ENCODE measurements around the gene SLC6A19.

SLC6A19 gene

DNA sequence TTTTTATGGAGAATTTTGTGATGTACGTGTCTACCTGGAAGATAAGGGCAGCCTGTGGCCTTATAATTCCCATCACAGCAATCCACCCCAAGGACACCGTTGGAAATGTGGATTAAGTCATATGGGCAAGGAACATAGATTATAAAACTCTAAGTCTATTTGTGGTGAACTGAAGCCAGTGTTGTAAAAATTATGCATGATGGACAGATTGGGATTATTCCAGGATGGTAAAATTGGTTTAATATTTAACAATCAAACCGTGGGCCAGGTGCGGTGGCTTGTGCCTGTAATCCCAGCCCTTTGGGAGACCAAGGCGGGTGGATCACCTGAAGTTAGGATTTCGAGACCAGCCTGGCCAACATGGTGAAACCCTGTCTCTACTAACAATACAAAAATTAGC is 12.9 kb upstream of the SLC6A19 start:
- TF ChIP-seq, protein P1, sequence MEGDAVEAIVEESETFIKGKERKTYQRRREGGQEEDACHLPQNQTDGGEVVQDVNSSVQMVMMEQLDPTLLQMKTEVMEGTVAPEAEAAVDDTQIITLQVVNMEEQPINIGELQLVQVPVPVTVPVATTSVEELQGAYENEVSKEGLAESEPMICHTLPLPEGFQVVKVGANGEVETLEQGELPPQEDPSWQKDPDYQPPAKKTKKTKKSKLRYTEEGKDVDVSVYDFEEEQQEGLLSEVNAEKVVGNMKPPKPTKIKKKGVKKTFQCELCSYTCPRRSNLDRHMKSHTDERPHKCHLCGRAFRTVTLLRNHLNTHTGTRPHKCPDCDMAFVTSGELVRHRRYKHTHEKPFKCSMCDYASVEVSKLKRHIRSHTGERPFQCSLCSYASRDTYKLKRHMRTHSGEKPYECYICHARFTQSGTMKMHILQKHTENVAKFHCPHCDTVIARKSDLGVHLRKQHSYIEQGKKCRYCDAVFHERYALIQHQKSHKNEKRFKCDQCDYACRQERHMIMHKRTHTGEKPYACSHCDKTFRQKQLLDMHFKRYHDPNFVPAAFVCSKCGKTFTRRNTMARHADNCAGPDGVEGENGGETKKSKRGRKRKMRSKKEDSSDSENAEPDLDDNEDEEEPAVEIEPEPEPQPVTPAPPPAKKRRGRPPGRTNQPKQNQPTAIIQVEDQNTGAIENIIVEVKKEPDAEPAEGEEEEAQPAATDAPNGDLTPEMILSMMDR (IDR thresholded peaks at IDR 0.05) = no peak

DNA sequence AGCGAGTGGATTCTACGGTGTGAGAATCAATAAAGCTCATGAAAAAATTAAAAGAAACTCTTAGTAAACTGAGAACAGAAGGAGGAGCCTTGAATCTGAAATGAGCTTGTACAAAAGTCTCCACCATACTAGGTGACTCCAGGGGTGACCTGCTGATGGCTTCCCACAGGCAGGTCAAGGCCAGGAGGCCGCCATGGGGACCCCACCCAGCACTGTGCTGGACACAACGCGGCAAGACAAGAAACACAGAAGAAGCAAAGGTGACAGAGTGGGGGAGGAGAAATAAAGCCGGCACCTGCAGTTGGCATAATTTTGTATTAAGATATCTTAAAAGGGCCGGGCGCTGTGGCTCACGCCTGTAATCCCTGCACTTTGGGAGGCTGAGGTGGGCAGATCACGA is 12.1 kb upstream of the SLC6A19 start:
- TF ChIP-seq, protein P1 (IDR thresholded peaks at IDR 0.05) = no peak

DNA sequence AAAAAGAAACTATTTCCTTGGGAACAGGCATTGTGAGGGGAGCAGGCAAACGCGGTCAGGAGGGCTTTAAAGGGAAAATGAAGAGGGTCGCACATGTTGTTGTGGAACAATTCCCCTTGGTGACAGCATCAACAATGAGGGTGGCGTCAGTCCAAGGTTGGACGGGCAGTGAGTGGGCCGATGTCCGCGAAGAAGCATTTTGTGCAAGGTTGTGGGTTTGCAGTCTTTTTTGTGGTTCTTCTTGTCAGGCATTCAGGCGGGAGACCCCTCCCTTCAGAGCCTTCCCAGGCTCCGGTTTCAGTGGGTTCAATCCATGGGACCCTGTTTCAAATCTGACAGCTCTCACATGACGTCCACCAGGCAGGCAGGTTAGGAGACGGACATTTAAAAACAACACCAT is 11.1 kb upstream of the SLC6A19 start:
- TF ChIP-seq, protein P1 (IDR thresholded peaks at IDR 0.05) = no peak

DNA sequence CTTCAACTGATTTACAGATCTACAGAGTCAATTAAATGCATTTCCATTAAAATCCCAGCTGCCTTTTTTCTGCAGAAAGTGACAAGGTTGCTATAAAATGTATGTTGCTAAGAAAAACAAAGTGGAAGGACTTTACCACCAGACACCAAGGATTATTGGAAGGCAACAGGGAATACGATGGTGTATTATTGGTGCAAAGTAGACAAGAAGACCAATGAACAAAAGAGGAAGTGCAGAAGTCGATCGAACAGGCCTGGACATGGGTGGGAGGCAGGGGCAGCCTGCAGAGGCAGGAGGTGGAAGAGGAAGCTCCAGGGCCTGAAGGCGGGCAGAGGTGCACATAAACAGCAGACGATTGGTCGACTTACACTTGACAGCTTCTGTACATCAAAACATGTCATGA is 10.6 kb upstream of the SLC6A19 start:
- TF ChIP-seq, protein P1 (IDR thresholded peaks at IDR 0.05) = no peak

DNA sequence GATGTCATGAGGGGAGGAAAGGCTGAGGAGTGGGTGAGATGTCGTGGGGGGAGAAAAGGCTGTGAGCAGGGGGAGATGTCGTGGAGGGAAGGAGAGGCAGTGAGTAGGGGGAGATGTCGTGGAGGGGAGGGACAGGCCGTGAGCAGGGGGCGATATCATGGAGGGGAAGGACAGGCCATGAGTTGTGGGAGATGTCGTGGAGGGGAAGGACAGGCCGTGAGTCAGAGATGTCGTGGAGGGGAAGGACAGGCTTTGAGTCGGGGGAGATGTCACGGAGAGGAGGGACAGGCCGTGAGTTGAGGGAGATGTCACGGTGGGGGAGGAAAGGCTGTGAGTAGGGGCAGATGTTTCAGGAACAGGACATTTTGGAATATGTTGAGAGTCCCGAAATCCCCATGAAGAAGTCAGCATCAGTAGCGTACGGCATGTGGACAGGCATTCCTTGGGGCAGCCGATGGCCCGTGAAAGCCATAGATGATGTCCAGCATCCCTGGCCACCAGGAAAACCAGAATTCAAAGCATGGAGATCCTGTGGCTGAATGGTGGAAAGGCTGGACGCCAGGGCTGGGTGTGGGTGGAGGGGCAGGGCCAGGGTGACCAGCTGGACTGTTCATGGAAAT is 8.3 kb upstream of the SLC6A19 start:
- TF ChIP-seq, protein P1 (IDR thresholded peaks at IDR 0.05) = no peak

DNA sequence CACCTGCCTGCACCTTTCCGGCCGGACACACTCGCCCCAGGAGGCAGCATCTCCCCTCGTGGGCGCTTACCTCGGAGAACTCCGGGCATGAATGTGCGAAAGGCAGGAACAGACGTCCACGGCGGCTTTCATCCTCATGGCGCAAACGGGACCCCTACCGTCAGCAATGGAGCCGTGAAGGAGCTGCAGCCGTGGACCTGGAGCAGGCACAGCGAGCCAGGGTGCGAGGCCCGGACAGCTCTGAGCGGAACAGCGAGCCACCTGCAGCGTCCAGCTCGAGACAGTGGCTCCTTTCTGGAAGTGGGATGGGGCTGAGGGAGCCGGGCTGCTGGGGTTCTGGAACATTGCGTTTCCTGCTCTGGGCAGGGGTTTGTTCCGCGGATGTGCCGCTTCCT is 7.8 kb upstream of the SLC6A19 start:
- TF ChIP-seq, protein P1 (IDR thresholded peaks at IDR 0.05) = no peak

DNA sequence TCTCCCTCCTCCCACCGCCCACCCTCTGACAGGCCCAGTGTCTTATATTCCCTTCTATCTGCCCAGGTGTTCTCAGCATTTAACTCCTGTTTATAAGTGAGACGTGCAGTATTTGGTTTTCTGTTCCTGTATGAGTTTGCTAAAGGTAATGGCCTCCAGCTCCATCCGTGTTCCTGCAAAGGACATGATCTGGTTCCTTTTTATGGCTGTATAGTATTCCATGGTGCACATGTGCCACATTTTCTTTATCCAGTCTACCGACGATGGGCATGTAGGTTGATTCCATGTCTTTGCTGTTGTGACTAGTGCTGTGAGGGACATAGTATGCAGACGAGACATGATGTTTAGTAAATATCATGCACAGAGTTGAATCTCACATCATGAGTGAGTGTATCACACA is 7.0 kb upstream of the SLC6A19 start:
- TF ChIP-seq, protein P1 (IDR thresholded peaks at IDR 0.05) = no peak

DNA sequence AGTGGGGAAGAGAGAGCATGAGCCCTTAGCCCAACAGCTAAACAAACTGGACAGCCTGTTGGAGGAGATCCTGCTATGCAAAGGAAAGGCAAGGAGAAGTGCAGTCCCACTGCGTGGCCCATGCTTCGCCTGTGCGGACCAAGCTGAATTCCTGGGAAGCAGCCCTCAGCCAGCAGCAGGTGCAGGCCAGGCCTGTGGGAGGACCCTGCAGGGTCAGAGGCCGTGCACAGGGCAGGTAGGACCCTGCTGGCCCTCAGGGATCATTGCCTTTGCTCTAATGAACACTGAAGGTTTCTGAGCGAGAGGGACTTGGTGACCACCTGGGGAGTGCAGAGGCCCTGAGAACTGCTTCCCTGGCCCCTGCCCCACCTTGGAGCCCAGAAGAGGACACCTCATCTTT is 6.0 kb upstream of the SLC6A19 start:
- TF ChIP-seq, protein P1 (IDR thresholded peaks at IDR 0.05) = no peak
